ENCODE measurements around the gene PSMC6. TPM values are rescaled to one million over a fixed set of nuclear protein-coding genes. Genes with fewer than 3 reads are reported as not detected.

Gene PSMC6
- total RNA-seq, 1 donor from 2014 or later = 49.6 TPM

- intact Hi-C loops (cut with DNase I) = loop anchor here (10.0 kb wide), 1 partner anchor 138 kb away; the partner anchor contains the start of genes GPR137C and TXNDC16
- DNase-seq (ENCODE audit: extremely low spot score in 2 of 2) = no peak
- Histone ChIP-seq H3K27me3 (no peaks in the 10 kb centered on the region), H3K27ac (no peak overlapping the region), H3K4me3 (no peak overlapping the region), H3K4me1 (peaks cover 38% of the 10 kb centered on the region), H3K9me3 (no peaks in the 10 kb centered on the region), H3K36me3 (no peaks in the 10 kb centered on the region)
- TF ChIP-seq CTCF (IDR thresholded peaks at IDR 0.05) (no peak), POLR2AphosphoS5 (IDR thresholded peaks at IDR 0.05; ENCODE audit: insufficient read depth in 1 of 2, low read depth in 1 of 2) (no peak), POLR2A (IDR thresholded peaks at IDR 0.05) (no peak)
Observed at GRCh38 chr14:52693036-52693435, 14.0 kb upstream of the PSMC6 start.

GRCh38 chr14:52693532-52693931 is 13.5 kb upstream of the PSMC6 start:
- DNase-seq (ENCODE audit: extremely low spot score in 2 of 2) = no peak
- Histone ChIP-seq H3K27ac (no peak overlapping the region), H3K27me3 (no peaks in the 10 kb centered on the region), H3K36me3 (no peaks in the 10 kb centered on the region), H3K4me3 (peak overlapping the region in 1 of 2 donors; percentile 98), H3K4me1 (peaks cover 38% of the 10 kb centered on the region), H3K9me3 (no peaks in the 10 kb centered on the region)
- no peak for TF ChIP-seq CTCF (IDR thresholded peaks at IDR 0.05)
- no peak for TF ChIP-seq POLR2A (IDR thresholded peaks at IDR 0.05)
- TF ChIP-seq POLR2AphosphoS5 (IDR thresholded peaks at IDR 0.05; ENCODE audit: insufficient read depth in 1 of 2, low read depth in 1 of 2) = no peak
- intact Hi-C loops (cut with DNase I) = loop anchor here (10.0 kb wide), 1 partner anchor 139 kb away; the partner anchor contains the start of genes GPR137C and TXNDC16

GRCh38 chr14:52694761-52695480 is 12.1 kb upstream of the PSMC6 start:
- DNase-seq (ENCODE audit: extremely low spot score in 2 of 2) = no peak
- Histone ChIP-seq H3K9me3 (no peaks in the 10 kb centered on the region), H3K4me1 (peaks cover 38% of the 10 kb centered on the region), H3K27ac (peak overlapping the region; percentile 98), H3K36me3 (no peaks in the 10 kb centered on the region), H3K27me3 (no peaks in the 10 kb centered on the region), H3K4me3 (peak overlapping the region; percentile 84 to 98)
- TF ChIP-seq POLR2A (IDR thresholded peaks at IDR 0.05) (no peak), POLR2AphosphoS5 (IDR thresholded peaks at IDR 0.05; ENCODE audit: insufficient read depth in 1 of 2, low read depth in 1 of 2) (peak in 1 of 2 donors; percentile 46), CTCF (IDR thresholded peaks at IDR 0.05) (no peak)
- intact Hi-C loops (cut with DNase I) = loop anchor here (10.0 kb wide), 1 partner anchor 140 kb away; the partner anchor contains the start of genes GPR137C and TXNDC16

- Histone ChIP-seq H3K27ac (peak within 1 kb of the TSS; percentile 98), H3K4me3 (peak within 1 kb of the TSS; percentile 84 to 98), H3K4me1 (peaks cover 38% of the 10 kb centered on the region), H3K9me3 (no peaks in the 10 kb centered on the region), H3K36me3 (no peaks in the 10 kb centered on the region), H3K27me3 (no peaks in the 10 kb centered on the region)
- TF ChIP-seq POLR2A (IDR thresholded peaks at IDR 0.05) (peak in 1 of 2 donors; percentile 55), CTCF (IDR thresholded peaks at IDR 0.05) (no peak), POLR2AphosphoS5 (IDR thresholded peaks at IDR 0.05; ENCODE audit: insufficient read depth in 1 of 2, low read depth in 1 of 2) (peak in 1 of 2 donors; percentile 38)
- intact Hi-C loops (cut with DNase I) = loop anchor here (10.0 kb wide), 1 partner anchor 141 kb away; the partner anchor contains the start of genes GPR137C and TXNDC16
- DNase-seq (ENCODE audit: extremely low spot score in 2 of 2) = no peak
Observed at GRCh38 chr14:52695481-52696091, 11.4 kb upstream of the PSMC6 start, which contains the start of gene ERO1A. ERO1A (minus strand) TSS chr14:52695558; CDS start chr14:52695481, 77 bp downstream.
